Esophagus muscularis mucosa (tissue), 4 donors: ENCODE results near the gene ATP2A1.

Experiments used
- CTCF ChIP-seq, 3 experiments: fragments of 200-600 bp in 2 of 3; fragments of 450-650 bp in 1 of 3; sonication (generic) in 2 of 3; IDR thresholded peaks; one replicate each; pipeline ENCODE4 v1.5.1; 2017 to 2019; ENCODE audit warnings: antibody characterized with exemption in 3 of 3, mild to moderate bottlenecking in 2 of 3, moderate library complexity in 1 of 3
- EP300 ChIP-seq: sonication (generic); formaldehyde crosslinking; IDR thresholded peaks from one replicate; pipeline ENCODE4 v1.6.1; 2017; ENCODE audit warnings: antibody characterized with exemption
- POLR2A ChIP-seq: fragments of 450-650 bp; IDR thresholded peaks from one replicate; pipeline ENCODE4 v1.6.1; 2017; ENCODE audit warnings: antibody characterized with exemption, moderate library complexity, mild to moderate bottlenecking, low read depth
- POLR2AphosphoS5 ChIP-seq, 2 donors: sonication (generic); formaldehyde crosslinking; IDR thresholded peaks; one replicate each; pipeline ENCODE4 v1.6.1; 2017; ENCODE audit warnings: antibody characterized with exemption in 2 of 2

- no peak for TF ChIP-seq CTCF (IDR thresholded peaks at IDR 0.05)
- no peak for TF ChIP-seq POLR2AphosphoS5 (IDR thresholded peaks at IDR 0.05)
- TF ChIP-seq POLR2A = no peak
- no peak for TF ChIP-seq EP300
Observed at GRCh38 chr16:28897826-28898225, 19.5 kb downstream of the ATP2A1 start.
